ENCODE results near the gene ETFA. TPM values are rescaled to one million over a fixed set of nuclear protein-coding genes. Genes with fewer than 3 reads are reported as not detected.

Gene ETFA
- total and polyA plus RNA-seq, 2 of the 8 experiments (the other 6 are each of a cell fraction or from before 2014, with no cell fraction given), result 60.9 to 90.0 TPM

GRCh38 chr15:76176059-76176458, 135.2 kb downstream of the ETFA start (continued):
- TF ChIP-seq CHD7 (IDR thresholded peaks at IDR 0.05; ENCODE audit: insufficient replicate concordance, low read length), result no peak
- TF ChIP-seq MAX (IDR thresholded peaks at IDR 0.05), result no peak
- no peak for TF ChIP-seq MAFK (IDR thresholded peaks at IDR 0.05; ENCODE audit: low read depth, low read length)
- TF ChIP-seq CBX5 (IDR thresholded peaks at IDR 0.05; ENCODE audit: low read depth, low read length), result no peak
- TF ChIP-seq ZNF274 (IDR thresholded peaks at IDR 0.05; ENCODE audit: borderline replicate concordance, extremely low read depth, low read length), result no peak
- TF ChIP-seq GABPA (IDR thresholded peaks at IDR 0.05; ENCODE audit: borderline replicate concordance, insufficient read depth, low read length), result no peak
- TF ChIP-seq KDM4A (IDR thresholded peaks at IDR 0.05; ENCODE audit: low read depth, low read length, severe bottlenecking), result no peak
- no peak for TF ChIP-seq CHD1 (IDR thresholded peaks at IDR 0.05; ENCODE audit: low read depth, low read length)
- no peak for TF ChIP-seq POLR2A (IDR thresholded peaks at IDR 0.05; ENCODE audit: control extremely low read depth in 1 of 2, low read depth in 2 of 2, low read length in 2 of 2)
- TF ChIP-seq PHF8 (conservative IDR thresholded peaks at IDR 0.05; ENCODE audit: low read depth, low read length), result no peak
- TF ChIP-seq GTF2F1 (IDR thresholded peaks at IDR 0.05; ENCODE audit: borderline replicate concordance, low read depth, low read length), result no peak

Data from H1 (cell line).